Kidney capillary endothelial cell (primary cell): ENCODE data around the gene ABCC9.
"Not testable (repeated sequence)": the region's sequence is repeated elsewhere in the genome, so short reads cannot be mapped to it uniquely, and the experiment has no call there.

Experiments
- DNase-seq: peaks from one replicate; pipeline ENCODE4 v3.0.0-alpha.2; 2018; ENCODE audit warnings: low spot score

The ABCC9 gene

DNA sequence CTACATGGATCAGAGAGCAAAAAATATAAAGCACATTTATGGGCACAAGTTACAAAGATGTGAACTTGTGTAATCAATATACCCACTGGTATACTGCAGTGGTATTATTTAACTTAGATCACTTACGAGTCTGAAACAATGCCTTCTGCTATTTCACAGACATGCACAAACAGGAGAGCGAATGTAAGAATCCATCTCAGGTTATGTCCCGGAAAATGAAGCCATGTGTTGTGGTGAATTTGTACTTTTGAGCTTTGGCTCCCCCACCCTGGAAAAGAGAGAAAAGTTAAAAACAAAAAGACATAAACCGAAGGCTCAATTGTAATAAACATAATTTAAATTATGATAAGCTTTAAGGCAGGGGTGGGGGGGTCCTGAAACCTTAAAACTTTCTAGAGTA lies 7.6 kb downstream of the ABCC9 start:
- DNase-seq = no peak

DNA sequence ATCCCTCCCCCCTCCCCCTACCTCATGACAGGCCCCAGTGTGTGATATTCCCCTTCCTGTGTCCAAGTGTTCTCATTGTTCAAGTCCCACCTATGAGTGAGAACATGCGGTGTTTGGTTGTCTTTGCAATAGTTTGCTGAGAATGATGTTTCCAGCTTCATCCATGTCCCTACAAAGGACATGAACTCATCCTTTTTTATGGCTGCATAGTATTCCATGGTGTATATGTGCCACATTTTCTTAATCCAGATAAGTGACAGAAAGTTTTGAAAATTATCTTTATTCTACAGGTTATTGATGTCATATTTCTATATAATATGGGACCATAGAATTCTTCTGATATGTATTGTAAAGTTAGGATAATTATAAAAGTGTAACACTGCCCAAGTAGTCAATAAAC lies 11.3 kb downstream of the ABCC9 start:
- DNase-seq = not testable (repeated sequence)

DNA sequence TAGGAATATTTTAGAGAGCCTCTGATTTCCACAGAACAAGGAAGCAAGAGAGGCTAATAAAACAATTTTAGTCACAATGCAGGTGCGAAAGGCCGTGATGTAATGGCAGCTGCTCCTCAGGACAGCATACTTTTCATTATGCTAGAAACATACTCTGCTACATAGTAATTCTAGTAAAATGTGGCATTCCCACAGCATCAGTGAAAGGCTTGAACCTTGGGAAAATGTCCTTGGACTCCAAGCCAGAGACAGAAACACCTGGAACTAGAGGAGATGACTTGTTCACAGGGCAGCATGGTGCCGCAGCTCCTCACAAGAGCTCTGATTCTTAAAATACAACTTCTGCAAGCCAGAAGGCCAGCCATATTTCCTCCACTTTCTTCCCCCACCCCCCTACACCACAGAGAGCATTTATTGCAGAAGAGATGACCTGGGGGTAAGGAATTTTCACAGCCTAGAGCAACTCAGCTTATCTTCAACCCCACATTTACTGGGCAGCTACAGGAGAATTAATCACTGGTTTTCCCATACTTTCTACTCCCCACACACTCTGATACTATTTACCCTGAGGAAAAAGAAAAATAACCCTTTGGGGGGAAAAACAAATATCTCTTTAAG lies 15.8 kb downstream of the ABCC9 start:
- DNase-seq = no peak

DNA sequence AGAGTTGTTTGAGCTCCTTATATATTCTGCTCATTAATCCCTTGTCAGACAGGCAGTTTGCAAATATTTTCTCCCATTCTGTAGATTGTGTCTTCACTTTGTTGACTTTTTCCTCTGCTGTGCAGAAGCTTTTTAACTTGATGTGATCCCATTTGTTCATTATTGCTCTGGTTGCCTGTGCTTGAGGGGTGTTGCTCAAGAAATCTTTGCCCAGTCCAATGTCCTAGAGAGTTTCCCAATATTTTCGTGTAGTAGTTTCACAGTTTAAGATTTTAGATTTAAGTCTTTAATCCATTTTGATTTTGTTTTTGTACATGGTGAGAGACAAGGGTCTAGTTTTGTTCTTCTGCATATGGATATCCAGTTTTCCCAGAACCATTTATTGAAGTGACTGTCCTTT lies 19.8 kb downstream of the ABCC9 start:
- DNase-seq = no peak

DNA sequence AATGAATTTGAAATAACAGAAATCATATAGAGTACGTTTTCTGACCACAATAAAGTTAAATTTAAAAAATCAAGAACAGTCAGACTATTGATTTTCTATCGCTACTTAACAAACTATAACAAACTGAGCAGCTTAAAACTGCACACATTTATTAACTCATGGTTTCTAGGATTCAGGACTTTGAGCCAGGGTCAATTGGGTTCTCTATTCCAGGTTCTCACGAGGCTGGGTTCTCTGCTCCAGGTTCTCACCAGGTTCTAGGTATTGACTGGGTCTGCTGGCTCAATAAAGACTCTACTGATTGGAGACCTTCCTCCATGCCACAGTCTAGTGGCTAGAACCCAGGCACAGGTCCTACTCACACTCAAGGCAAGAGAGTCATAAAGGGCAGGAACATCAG lies 22.8 kb downstream of the ABCC9 start:
- DNase-seq = no peak

DNA sequence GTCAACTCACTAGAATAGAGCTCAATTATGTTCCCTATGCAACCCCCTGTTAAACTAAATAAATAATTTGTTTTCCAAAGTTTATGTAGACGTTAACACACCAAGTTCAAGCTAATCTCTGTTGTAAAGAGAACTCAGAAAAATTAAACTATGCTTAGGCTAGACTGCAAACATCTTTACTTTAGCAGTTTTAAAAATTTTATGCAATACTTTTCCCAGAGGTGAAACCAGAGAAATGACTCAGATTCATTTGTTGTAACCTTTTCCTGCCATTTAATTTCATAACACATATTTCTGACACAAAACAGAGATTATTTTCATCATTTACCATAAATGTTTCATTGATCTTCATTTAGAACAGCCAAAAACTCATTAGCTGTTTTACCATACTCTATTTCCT lies 27.4 kb downstream of the ABCC9 start:
- no peak for DNase-seq

DNA sequence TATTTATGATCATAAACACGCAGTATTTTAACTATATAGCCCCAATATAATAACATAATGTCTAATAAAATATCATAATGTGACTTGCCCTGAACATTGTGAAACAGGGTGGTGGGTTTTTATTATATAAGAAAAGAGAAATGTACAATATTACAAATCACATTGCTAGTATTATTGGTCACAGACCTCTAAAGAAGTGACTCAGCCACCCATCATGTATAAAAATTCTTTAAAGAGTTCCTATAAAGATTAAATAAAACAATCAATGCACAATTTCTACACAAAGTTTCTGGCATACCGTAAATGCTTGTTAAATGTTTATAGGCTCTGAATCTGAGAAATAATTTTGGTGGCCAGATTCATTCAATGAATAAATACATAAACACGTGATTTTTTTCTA lies 28.9 kb downstream of the ABCC9 start:
- no peak for DNase-seq

DNA sequence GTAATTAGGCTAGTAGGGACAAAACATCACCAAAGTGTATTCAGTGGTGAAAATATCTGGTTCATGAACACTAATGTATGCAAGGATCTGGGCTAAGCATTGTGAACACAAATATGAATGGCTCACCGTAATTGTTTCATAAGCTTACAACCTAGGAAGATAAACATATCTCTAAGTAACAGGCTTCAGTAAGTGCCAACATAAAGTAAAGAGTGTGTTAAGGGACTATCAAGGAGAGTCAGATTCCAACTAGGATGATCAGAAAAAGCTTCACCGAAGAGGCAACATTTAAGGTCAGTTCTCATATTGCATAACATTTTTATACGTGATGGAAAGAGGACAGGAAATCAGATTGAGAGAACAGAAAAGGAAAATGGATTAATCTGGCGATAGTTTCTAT lies 29.4 kb downstream of the ABCC9 start:
- DNase-seq = no peak

DNA sequence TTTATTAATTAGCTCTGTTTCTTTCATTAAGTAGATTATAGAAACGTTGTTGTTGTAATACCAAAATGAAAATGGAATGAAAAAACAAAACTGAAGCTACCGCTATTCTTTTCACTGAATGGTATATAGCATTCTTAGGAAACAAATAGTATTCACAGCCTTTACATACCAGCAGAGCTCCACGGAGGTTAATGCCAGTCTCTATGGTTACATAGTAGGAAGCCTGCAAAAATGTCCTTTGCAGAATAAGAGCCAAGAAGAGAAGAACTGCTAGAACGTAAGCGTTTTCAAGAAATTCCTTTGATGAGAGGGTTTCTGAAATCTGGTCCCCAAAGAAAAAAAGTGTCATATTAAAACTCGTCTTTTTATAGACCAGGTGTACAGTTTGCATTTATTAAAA lies 30.6 kb downstream of the ABCC9 start:
- DNase-seq = no peak

DNA sequence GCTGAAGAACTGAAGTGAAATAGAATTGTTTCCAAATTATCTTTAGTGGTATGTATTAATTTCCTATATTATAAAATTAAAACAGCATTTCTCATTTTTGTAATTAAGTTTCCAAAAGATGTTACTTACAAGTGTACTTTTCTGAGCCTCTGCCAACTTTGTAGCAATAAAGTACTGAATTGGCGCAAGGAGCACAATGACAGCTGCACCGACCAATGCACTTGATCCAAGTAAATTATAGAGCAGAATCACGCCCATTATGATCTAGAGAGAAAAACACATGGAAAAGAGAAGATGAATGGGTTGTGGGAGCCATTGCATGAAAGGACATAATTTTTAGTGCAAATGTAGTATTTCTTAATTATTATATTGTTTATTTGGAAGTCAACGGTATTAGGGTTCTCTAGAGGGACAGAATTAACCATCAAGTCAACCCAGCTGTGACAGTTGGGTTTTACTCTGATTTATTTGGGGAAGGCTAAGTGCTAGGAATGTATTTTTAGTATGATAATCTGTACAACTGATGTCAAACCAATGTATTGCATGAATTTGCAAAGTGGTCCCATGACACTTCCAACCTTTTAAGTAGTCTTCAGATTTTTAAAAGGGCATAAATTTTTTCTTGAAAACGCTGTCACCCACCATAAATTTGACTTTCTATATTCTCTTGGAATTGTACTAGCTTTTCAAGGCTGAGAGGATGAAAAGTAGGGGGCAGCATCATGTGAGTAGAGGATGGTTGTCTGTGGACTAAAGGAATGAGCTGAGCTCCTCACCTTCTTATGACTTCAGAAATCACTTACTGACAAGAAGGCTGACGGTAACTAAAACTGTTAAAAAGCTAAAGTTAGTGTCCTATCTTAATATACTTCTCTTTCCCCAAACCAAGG lies 33.0 kb downstream of the ABCC9 start:
- no peak for DNase-seq

DNA sequence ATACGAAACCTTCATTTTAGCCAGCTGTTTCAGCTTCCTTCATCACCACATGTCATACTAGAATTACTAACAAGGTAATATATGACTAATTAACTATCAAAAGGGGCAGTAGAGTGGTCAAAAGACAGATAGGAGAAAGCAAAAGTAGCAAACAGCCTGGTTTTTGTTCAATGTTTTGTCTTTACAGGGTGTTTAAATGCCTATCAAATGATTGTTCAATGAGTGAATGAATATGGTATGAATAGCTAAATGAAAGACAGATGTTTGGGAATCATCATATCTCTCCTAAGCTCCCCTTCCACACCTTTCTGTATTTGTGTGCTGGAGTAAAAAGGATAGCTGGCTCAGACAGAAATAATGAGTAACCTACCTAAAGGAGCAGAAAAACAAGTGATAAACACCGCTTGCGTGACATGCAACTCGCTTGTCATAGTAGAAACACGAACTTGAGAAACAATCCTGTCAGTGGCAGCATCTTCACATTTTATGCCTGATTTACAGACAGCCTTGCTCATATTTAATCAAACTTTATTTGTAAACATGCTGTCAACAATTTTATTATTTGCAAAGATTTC lies 34.2 kb downstream of the ABCC9 start:
- no peak for DNase-seq

DNA sequence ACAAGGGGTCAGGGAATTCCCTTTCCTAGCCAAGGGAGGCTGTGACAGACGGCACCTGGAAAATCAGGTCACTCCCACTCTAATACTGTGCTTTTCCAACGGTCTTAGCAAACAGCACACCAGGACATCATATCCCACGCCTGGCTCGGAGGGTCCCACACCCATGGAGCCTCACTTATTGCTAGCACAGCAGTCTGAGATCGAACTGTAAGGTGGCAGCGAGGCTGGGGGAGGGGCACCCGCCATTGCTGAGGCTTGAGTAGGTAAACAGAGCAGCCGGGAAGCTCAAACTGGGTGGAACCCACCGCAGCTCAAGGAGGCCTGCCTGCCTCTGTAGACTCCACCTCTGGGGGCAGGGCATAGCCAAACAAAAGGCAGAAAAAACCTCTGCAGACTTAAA lies 41.7 kb downstream of the ABCC9 start:
- DNase-seq = not testable (repeated sequence)

DNA sequence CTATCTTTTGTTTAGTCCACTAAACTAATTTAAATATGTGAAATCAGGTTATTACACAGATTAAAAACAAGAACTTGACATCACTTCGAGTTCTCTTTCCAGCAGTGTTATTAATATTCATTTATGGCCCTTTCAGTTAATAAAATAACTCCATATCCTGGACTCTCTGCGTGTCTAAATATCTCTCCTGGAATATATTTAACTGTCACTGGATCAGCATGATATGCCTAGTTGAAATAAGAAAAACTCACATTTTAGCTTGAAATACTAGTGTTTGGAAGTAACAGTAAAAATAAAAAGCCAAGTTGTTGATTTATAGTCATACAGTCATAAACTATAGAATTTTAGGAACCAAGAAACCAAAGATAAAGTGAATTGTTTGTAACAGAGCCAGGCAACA lies 45.6 kb downstream of the ABCC9 start:
- DNase-seq = no peak

DNA sequence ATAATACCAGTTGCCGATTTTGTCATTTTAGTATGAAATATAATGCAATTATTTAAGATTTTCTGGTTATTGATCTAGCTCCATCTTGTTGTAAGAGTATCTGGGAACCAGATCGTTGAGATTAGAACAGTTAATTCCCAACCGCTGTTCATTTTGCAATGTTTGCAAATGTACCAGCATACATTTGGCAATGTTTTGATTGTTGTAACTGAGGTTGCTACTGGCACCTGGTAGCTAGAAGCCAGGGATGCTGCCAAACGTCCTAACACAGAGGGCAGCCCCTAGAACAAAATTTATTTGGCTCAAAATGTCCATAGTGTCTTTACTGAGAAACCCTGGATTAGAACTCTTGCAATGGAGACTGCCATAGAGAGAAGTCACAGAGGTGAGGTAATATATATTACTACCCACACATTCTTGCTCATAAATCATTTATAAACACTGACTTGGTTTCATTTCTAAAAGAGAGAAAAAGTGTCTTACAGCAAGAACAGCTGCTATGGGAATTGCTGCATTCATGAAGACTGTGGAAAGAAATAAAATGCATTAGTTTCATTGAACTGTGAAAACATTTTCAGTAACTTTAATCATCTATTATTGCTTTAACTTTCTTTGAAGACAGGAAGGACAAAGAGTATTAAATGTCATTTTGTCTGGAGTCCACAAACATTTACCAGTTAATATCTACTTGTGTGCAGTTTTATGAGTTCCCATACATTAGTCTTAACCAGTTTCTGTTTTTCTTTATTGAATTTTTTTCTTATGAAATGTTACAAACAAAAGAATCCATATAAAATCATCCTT lies 46.2 kb downstream of the ABCC9 start:
- DNase-seq = no peak

DNA sequence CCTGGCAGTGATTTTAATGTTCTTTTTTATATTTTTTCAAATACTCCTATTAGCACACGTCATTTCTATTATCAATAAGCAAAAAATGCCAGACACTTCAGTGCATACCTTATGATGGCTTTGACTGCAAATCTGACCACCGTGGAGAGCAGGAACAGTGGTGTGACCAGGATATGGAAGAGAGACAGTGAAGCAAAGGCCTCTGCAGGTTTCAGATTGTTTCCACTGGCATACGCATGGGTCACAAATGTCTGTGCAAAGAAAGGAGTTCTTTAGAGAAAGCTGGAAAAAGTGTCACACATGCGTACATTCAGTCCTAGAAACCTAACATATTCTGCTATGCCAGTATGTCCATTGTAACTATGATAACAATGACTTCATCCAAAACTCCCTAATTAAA lies 47.3 kb downstream of the ABCC9 start:
- DNase-seq = no peak

DNA sequence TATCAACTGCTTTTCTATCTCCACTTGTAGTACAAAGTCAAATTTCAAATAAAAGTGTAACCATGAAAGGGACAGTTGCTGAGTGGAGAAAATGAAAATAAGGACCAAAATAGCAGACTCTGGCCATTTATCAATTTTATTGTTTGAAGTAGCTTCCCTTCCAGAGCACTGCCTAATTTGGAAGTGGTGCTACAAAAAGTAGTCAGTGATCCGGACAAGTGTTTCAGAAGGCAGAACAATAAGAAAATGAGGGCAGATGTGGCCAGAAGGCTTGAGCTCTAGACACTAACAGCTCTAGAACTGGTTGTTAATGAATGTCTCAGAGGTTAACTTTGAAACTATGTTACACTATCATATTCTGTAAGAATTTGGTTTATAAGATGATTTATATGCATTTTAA lies 48.9 kb downstream of the ABCC9 start:
- no peak for DNase-seq

DNA sequence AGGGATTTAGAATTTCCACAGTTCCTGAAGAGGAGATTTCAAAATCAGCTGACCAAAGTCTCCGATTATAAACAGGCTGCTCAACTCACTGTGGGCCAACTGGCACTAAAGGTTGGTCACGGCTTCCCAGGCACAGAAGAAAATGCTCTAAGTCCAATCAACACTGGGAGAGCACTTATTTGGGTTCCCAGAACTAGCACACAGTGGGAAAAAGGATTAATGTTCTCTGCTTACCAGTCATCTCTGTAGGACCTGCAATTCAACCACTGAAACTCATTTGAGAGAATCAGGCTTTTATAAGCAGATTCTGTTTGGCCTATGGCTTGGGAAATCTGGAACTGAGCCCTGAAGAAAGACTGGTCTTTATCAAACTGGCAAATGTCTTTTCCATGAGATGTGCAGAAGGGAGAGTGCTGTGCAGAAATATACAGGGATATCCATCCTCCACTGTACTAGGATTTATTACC lies 49.4 kb downstream of the ABCC9 start:
- DNase-seq = no peak

DNA sequence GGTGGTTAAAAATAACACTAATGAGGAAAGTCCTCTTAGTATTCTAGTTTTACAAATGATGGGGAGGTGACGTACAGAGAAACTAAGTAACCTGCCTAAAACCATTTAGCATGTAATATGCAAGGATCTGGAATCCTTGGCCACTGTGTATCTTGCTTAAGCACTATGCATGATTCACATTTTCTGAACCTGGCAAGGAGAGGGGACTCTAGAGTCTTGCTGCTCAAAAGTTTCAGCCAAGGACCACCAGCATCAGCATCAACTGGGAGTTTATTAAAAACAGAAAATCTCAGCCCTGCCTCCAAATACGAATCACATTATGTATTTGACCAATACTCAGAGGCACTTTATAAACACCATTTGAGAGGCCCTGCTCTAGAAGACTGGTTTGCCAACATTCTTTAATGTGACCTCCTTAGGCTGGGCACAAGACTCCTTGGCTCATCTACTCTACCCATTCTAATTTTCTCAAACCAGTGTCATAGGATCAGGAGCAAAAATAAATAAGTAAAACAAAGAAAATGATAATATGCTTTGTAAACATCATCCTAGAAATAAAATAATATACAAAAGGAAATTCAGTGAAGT lies 52.9 kb downstream of the ABCC9 start:
- DNase-seq = no peak

DNA sequence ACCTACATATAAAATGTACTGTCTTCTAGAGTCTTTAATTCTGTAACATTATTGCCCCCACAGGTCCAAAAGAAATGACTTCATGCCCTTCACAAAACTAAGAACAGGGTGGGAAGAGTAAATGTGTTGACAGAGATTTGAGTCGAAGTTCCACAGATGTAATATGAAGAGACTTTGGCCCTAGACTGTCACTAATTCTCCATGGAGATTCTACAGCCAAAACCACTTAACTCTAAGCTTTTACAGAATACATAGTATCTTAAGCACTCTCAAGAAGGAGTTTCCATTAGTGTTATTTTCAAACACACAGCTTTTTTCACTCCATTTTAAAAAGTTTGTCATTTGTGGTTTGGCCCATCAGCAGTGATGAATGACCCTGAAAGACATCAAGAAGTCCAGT lies 56.3 kb downstream of the ABCC9 start:
- DNase-seq = no peak

DNA sequence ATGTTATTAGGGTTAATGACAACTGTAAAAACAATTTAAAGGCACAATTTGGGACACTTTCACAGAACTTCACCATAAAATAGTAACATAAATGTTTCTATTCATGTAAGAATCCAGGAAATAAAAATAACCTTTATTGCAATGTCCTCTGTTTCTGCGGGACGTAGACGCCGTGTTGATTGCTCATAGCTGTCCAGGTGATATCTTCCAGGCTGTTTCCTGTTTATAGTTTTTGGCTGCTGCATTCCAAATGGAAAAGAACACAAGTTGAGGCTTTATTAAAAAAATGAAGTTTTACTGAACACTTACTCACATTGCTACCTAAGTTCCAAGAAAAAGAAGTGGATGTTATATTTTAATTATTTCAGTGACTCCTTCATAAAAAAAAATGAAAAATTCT lies 58.6 kb downstream of the ABCC9 start:
- no peak for DNase-seq

DNA sequence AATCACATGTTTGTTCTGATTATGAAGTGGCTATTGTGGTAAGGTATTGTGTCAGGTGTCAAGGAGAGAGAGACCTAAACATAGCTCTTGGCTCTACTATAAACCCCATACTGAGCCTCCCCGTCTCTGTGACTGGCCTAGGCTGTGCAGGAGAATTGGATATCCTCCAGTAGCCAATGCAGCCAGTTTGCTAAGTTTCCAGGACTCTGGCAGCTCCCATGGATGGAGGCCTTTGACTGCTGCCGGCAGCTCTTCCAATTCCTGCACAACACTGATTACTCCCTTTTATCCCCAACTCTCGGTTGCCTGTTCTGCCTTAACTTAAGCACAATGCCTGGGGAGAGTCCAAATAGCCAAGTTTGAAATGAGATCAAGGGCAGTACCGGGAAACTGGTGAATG lies 59.3 kb downstream of the ABCC9 start:
- no peak for DNase-seq

DNA sequence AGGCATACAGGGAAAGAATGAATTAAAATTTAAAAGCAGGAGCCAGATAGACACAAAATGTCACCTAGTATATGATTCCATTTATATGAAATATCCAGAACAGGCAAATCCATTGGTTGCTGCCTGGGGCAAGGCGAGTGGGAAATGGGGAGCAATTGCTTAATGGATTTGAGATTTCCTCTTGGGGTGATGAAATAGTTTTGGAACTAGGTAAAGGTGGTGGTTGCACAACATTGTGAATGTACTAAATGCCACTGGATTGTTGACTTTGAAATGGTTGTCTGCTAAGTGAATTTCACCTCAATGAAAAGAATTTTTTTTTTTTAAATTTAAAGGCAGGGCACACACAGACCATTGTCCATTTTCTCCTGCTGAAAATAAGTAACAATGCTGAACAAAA lies 61.9 kb downstream of the ABCC9 start:
- DNase-seq = no peak
